Caco-2 (cell line): ENCODE results near the gene ARHGEF10L. TPM values are rescaled to one million over a fixed set of nuclear protein-coding genes. Genes with fewer than 3 reads are reported as not detected.

Experiments used
- BruUV-seq: library from RNA; stranded (reverse); fragments of 400-500 nt; replicated peaks from 2 replicates; lab custom pipeline; 2021; lab: Mats Ljungman, UMichigan
- CTCF ChIA-PET: fragments of 300-600 bp; sonication (Branson Sonifier 250); formaldehyde crosslinking; loops from one replicate; lab custom pipeline; 2022; ENCODE audit warnings: antibody characterized with exemption; lab: Charles Lee
- POLR2A ChIA-PET: fragments of 300-600 bp; sonication (Branson Sonifier 250); formaldehyde crosslinking; loops from one replicate; lab custom pipeline; 2022; ENCODE audit warnings: antibody characterized with exemption; lab: Charles Lee
- DNase-seq, 2 experiments: peaks; one replicate each; pipeline versions ENCODE4 v3.0.0 to v3.0.0-alpha.2; 2020 to 2022
- H3K27me3 ChIP-seq: replicated peaks from 2 replicates; pipeline ENCODE4 v1.6.0; 2011; ENCODE audit warnings: low read length; ENCODE audit not compliant: control insufficient read depth, insufficient read depth
- H3K36me3 ChIP-seq: 2 replicates; pipeline ENCODE4 v1.5.1; 2011; ENCODE audit warnings: low read length; ENCODE audit not compliant: control insufficient read depth, insufficient read depth
- H3K4me1 ChIP-seq: fragments of 250-450 bp; sonication (Bioruptor Pico); 2 replicates; pipeline ENCODE4 v1.5.1; 2020; ENCODE audit warnings: mild to moderate bottlenecking
- H3K4me3 ChIP-seq: 2 replicates; pipeline ENCODE4 v1.5.1; 2011; ENCODE audit warnings: low read depth, mild to moderate bottlenecking, control low read depth, low read length
- H3K9me3 ChIP-seq: fragments of 250-450 bp; sonication (Bioruptor Pico); 2 replicates; pipeline ENCODE4 v1.5.1; 2020; ENCODE audit warnings: mild to moderate bottlenecking, moderate library complexity
- H3K27ac Mint-ChIP-seq: one replicate; pipeline ENCODE4 v1.8.0; 2022; ENCODE audit warnings: mixed read lengths; ENCODE audit not compliant: unreplicated experiment
- H3K27me3 Mint-ChIP-seq: one replicate; pipeline ENCODE4 v1.8.0; 2022; ENCODE audit warnings: mixed read lengths; ENCODE audit not compliant: insufficient read depth, unreplicated experiment
- H3K36me3 Mint-ChIP-seq: one replicate; pipeline ENCODE4 v1.8.0; 2022; ENCODE audit warnings: mild to moderate bottlenecking, mixed read lengths; ENCODE audit not compliant: insufficient read depth, unreplicated experiment
- H3K4me1 Mint-ChIP-seq: one replicate; pipeline ENCODE4 v1.8.0; 2022; ENCODE audit warnings: low read depth, mixed read lengths; ENCODE audit not compliant: unreplicated experiment
- H3K4me3 Mint-ChIP-seq: one replicate; pipeline ENCODE4 v1.8.0; 2022; ENCODE audit warnings: mild to moderate bottlenecking, moderate library complexity, mixed read lengths; ENCODE audit not compliant: unreplicated experiment
- H3K9me3 Mint-ChIP-seq: one replicate; pipeline ENCODE4 v1.8.0; 2022; ENCODE audit warnings: mixed read lengths; ENCODE audit not compliant: unreplicated experiment
- intact Hi-C: fragments of 100-400 bp; cut with micrococcal nuclease; formaldehyde crosslinking; loops from one replicate; pipeline ENCODE4 v1.10.0; 2022; ENCODE audit not compliant: unreplicated experiment
- total RNA-seq: library from RNA; stranded (reverse); gene quantifications from 2 replicates; pipeline ENCODE4 v1.2.3, GENCODE V29; 2022
- TF ChIP-seq, protein P1 (sequence below), 2 experiments: fragments of 200-600 bp in 1 of 2; IDR thresholded peaks; 1 replicate in 1 of 2; 2 replicates in 1 of 2; pipeline versions ENCODE4 v1.5.1 to v1.8.0; 2011 to 2022; ENCODE audit warnings: antibody characterized with exemption in 1 of 2, control low read depth in 1 of 2, inconsistent platforms in 1 of 2, low read depth in 1 of 2, low read length in 1 of 2, mild to moderate bottlenecking in 1 of 2, moderate library complexity in 1 of 2; ENCODE audit not compliant: insufficient read depth in 1 of 2, severe bottlenecking in 1 of 2, unreplicated experiment in 1 of 2

The ARHGEF10L gene
- total RNA-seq, 1 experiment from 2014 or later, result 31.3 TPM

DNA sequence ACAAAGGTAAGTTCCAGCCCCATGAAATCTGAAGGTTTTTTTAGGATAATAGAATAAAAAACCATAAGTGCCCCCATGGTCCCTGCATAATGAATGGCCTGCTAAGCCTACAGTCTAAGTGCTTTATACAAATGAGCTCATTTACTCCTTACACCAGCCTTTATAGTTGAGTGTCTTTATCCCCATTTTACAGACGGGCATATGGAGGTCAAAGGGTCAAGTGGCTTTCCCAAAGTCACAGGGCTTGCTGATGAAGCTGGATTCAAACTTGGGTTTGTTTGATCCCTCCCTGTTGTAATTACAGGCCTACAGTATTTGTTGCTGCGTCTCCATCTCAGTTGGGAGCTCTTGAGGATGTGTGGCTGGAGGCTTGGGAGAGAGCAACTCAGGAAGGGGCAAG, 28.3 kb upstream of the ARHGEF10L start:
- peaks cover 4% of the 10 kb centered on the region; the same call in 1 of the 2 replicates for H3K4me1 ChIP-seq
- POLR2A ChIA-PET, result no interaction called here
- no peak for DNase-seq
- H3K9me3 Mint-ChIP-seq, result no peaks in the 10 kb centered on the region
- no peaks in the 10 kb centered on the region for H3K36me3 Mint-ChIP-seq
- H3K27me3 ChIP-seq, result no peaks in the 10 kb centered on the region
- H3K4me3 Mint-ChIP-seq, result no peak overlapping the region
- no peak overlapping the region for H3K27ac Mint-ChIP-seq
- H3K9me3 ChIP-seq, result no peaks in the 10 kb centered on the region
- intact Hi-C loops, result no loop called here
- CTCF ChIA-PET, result no interaction called here
- H3K4me1 Mint-ChIP-seq, result no peaks in the 10 kb centered on the region
- H3K36me3 ChIP-seq, result no peaks in the 10 kb centered on the region
- H3K27me3 Mint-ChIP-seq, result no peaks in the 10 kb centered on the region
- BruUV-seq, result no TSS peak
- no peak overlapping the region for H3K4me3 ChIP-seq
- TF ChIP-seq, protein P1, sequence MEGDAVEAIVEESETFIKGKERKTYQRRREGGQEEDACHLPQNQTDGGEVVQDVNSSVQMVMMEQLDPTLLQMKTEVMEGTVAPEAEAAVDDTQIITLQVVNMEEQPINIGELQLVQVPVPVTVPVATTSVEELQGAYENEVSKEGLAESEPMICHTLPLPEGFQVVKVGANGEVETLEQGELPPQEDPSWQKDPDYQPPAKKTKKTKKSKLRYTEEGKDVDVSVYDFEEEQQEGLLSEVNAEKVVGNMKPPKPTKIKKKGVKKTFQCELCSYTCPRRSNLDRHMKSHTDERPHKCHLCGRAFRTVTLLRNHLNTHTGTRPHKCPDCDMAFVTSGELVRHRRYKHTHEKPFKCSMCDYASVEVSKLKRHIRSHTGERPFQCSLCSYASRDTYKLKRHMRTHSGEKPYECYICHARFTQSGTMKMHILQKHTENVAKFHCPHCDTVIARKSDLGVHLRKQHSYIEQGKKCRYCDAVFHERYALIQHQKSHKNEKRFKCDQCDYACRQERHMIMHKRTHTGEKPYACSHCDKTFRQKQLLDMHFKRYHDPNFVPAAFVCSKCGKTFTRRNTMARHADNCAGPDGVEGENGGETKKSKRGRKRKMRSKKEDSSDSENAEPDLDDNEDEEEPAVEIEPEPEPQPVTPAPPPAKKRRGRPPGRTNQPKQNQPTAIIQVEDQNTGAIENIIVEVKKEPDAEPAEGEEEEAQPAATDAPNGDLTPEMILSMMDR (IDR thresholded peaks at IDR 0.05; ENCODE audit: insufficient read depth in 1 of 2, low read depth in 1 of 2, low read length in 1 of 2, severe bottlenecking in 1 of 2, unreplicated experiment in 1 of 2), result no peak

- Mint-ChIP-seq H3K4me1 (peaks cover 7% of the 10 kb centered on the region), H3K27me3 (no peaks in the 10 kb centered on the region), H3K36me3 (no peaks in the 10 kb centered on the region), H3K27ac (no peak overlapping the region), H3K9me3 (no peaks in the 10 kb centered on the region), H3K4me3 (no peak overlapping the region)
- no peaks in the 10 kb centered on the region for H3K36me3 ChIP-seq
- intact Hi-C loops, result no loop called here
- no TSS peak for BruUV-seq
- H3K4me1 ChIP-seq, result peaks cover 15% of the 10 kb centered on the region; the same call in 1 of the 2 replicates
- ChIA-PET CTCF (no interaction called here), POLR2A (no interaction called here)
- H3K4me3 ChIP-seq, result no peak overlapping the region
- no peak for DNase-seq
- H3K9me3 ChIP-seq, result no peaks in the 10 kb centered on the region
- H3K27me3 ChIP-seq, result no peaks in the 10 kb centered on the region
- TF ChIP-seq, protein P1 (IDR thresholded peaks at IDR 0.05; ENCODE audit: insufficient read depth in 1 of 2, low read depth in 1 of 2, low read length in 1 of 2, severe bottlenecking in 1 of 2, unreplicated experiment in 1 of 2), result no peak
Measured at GRCh38 chr1:17513131-17513530, 26.4 kb upstream of the ARHGEF10L start.

GRCh38 chr1:17514776-17515175, 24.7 kb upstream of the ARHGEF10L start:
- Mint-ChIP-seq H3K9me3 (no peaks in the 10 kb centered on the region), H3K4me1 (peaks cover 7% of the 10 kb centered on the region), H3K36me3 (no peaks in the 10 kb centered on the region), H3K27me3 (no peaks in the 10 kb centered on the region), H3K4me3 (no peak overlapping the region), H3K27ac (no peak overlapping the region)
- TF ChIP-seq, protein P1 (IDR thresholded peaks at IDR 0.05; ENCODE audit: insufficient read depth in 1 of 2, low read depth in 1 of 2, low read length in 1 of 2, severe bottlenecking in 1 of 2, unreplicated experiment in 1 of 2), result no peak
- CTCF ChIA-PET, result no interaction called here
- intact Hi-C loops, result no loop called here
- no TSS peak for BruUV-seq
- no peaks in the 10 kb centered on the region for H3K9me3 ChIP-seq
- H3K36me3 ChIP-seq, result no peaks in the 10 kb centered on the region
- H3K4me3 ChIP-seq, result no peak overlapping the region
- H3K27me3 ChIP-seq, result no peaks in the 10 kb centered on the region
- no peak for DNase-seq
- peaks cover 15% of the 10 kb centered on the region; the same call in 1 of the 2 replicates for H3K4me1 ChIP-seq
- POLR2A ChIA-PET, result no interaction called here
